ENCODE measurements around the gene TRIM40. TPM values are rescaled to one million over a fixed set of nuclear protein-coding genes. Genes with fewer than 3 reads are reported as not detected.
A peak's percentile ranks its signal among the peaks of the same experiment; 100 is the strongest.

The TRIM40 gene
- total RNA-seq, 4 donors from 2014 or later = not detected

DNA sequence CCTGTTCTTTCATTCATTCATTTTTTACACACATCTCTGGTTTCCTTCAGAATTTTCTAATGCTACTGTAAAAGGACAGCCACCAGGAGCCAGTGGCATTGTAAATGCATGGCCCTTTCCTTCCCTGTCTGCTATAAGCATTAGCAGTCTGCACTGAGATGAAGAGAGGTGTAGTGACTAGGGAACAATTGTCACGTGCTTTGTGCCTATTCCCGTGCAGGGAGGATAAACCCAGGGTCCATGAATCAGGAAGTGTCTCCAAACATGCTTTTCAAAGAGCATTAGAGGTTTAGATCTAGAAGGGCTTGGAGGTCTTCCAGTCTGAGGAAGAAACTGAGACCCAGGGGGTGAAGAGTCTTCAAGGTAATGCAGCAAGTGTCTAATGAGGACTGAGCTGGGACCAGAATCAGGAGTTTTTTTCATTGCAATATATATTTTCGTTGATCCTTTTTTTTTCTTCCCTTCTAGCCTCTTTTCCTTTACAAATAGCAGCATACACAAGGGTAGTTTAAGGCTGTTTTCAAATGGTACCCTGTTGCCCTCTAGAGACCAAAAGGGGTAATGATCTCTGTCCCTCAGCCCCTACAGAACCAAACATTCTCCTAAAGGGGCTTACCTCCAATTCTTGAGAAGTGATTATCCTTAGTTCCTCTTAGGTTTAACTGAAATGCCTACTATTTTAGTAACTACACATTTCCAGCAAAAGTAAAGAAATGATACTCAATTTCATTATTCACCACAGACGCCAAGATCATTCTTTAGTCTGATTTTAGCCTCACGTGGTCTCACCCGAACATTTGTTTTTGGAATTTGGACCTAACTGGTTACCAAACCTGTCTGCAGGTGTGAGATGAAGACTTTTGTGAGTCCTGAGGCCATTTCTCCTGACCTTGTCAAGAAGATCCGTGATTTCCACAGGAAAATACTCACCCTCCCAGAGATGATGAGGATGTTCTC, 34.0 kb downstream of the TRIM40 start:
- DNase-seq (no peak), ATAC-seq (peak in 1 of 2 donors; percentile 60)
- peaks cover 37 to 38% (median 37%) of the 10 kb centered on the region in 3 donors for H3K27me3 ChIP-seq
- H3K4me1 ChIP-seq = no peaks in the 10 kb centered on the region
- H3K4me3 ChIP-seq = no peak overlapping the region
- no peaks in the 10 kb centered on the region for H3K9me3 ChIP-seq
- intact Hi-C loops (cut with DNase I; ENCODE audit: low total_unique reads) = loop anchor here (1.0 kb wide), 1 partner anchor 67 kb away; no protein-coding TSS in a partner anchor
- no peak for TF ChIP-seq POLR2A (IDR thresholded peaks at IDR 0.05)
- TF ChIP-seq, protein P1, sequence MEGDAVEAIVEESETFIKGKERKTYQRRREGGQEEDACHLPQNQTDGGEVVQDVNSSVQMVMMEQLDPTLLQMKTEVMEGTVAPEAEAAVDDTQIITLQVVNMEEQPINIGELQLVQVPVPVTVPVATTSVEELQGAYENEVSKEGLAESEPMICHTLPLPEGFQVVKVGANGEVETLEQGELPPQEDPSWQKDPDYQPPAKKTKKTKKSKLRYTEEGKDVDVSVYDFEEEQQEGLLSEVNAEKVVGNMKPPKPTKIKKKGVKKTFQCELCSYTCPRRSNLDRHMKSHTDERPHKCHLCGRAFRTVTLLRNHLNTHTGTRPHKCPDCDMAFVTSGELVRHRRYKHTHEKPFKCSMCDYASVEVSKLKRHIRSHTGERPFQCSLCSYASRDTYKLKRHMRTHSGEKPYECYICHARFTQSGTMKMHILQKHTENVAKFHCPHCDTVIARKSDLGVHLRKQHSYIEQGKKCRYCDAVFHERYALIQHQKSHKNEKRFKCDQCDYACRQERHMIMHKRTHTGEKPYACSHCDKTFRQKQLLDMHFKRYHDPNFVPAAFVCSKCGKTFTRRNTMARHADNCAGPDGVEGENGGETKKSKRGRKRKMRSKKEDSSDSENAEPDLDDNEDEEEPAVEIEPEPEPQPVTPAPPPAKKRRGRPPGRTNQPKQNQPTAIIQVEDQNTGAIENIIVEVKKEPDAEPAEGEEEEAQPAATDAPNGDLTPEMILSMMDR (IDR thresholded peaks at IDR 0.05 in 4 of 5, conservative IDR thresholded peaks at IDR 0.05 in 1 of 5) = peak; percentile 24 to 64 (median 34)
- in situ Hi-C loops (cut with MboI; ENCODE audit: low sequenced_read_pairs in 4 of 4) = loop anchor here in 1 of 4 donors (25.0 kb wide), 1 partner anchor 333 kb away; the partner anchor contains the start of gene HLA-G
- no peak overlapping the region for H3K27ac ChIP-seq
- no peaks in the 10 kb centered on the region for H3K36me3 ChIP-seq

GRCh38 chr6:30171677-30172471, 35.9 kb downstream of the TRIM40 start:
- no peaks in the 10 kb centered on the region for H3K9me3 ChIP-seq
- peaks cover 33 to 40% (median 35%) of the 10 kb centered on the region in 3 donors for H3K27me3 ChIP-seq
- H3K27ac ChIP-seq = no peak overlapping the region
- no peaks in the 10 kb centered on the region for H3K36me3 ChIP-seq
- in situ Hi-C loops (cut with MboI; ENCODE audit: low sequenced_read_pairs in 4 of 4) = loop anchor here in 1 of 4 donors (25.0 kb wide), 1 partner anchor 335 kb away; the partner anchor contains the start of gene HLA-G
- H3K4me1 ChIP-seq = no peaks in the 10 kb centered on the region
- ATAC-seq (no peak), DNase-seq (no peak)
- H3K4me3 ChIP-seq = no peak overlapping the region
- TF ChIP-seq, protein P1 (IDR thresholded peaks at IDR 0.05 in 4 of 5, conservative IDR thresholded peaks at IDR 0.05 in 1 of 5) = no peak
- TF ChIP-seq POLR2A (IDR thresholded peaks at IDR 0.05) = no peak
- intact Hi-C loops (cut with DNase I; ENCODE audit: low total_unique reads) = no loop called here

- Histone ChIP-seq H3K27ac (no peak overlapping the region), H3K36me3 (no peaks in the 10 kb centered on the region), H3K4me3 (no peak overlapping the region), H3K4me1 (no peaks in the 10 kb centered on the region), H3K27me3 (peaks cover 29 to 40% (median 36%) of the 10 kb centered on the region in 3 donors), H3K9me3 (no peaks in the 10 kb centered on the region)
- ATAC-seq (no peak), DNase-seq (no peak)
- TF ChIP-seq, protein P1 (IDR thresholded peaks at IDR 0.05 in 4 of 5, conservative IDR thresholded peaks at IDR 0.05 in 1 of 5) = no peak
- TF ChIP-seq POLR2A (IDR thresholded peaks at IDR 0.05) = no peak
- intact Hi-C loops (cut with DNase I; ENCODE audit: low total_unique reads) = no loop called here
- in situ Hi-C loops (cut with MboI; ENCODE audit: low sequenced_read_pairs in 4 of 4) = loop anchor here in 1 of 4 donors (25.0 kb wide), 1 partner anchor 335 kb away; the partner anchor contains the start of gene HLA-G
These were observed 36.7 kb downstream of the TRIM40 start for GRCh38 chr6:30172681-30173080.

- Histone ChIP-seq H3K4me3 (no peak overlapping the region), H3K9me3 (peaks cover 0 to 3% (median 0%) of the 10 kb centered on the region in 3 donors), H3K4me1 (no peaks in the 10 kb centered on the region), H3K36me3 (no peaks in the 10 kb centered on the region), H3K27ac (no peak overlapping the region), H3K27me3 (peaks cover 23 to 38% (median 28%) of the 10 kb centered on the region in 3 donors)
- in situ Hi-C loops (cut with MboI; ENCODE audit: low sequenced_read_pairs in 4 of 4) (no loop called here), intact Hi-C loops (cut with DNase I; ENCODE audit: low total_unique reads) (no loop called here)
- ATAC-seq (no peak), DNase-seq (no peak)
- TF ChIP-seq POLR2A (IDR thresholded peaks at IDR 0.05) = no peak
- TF ChIP-seq, protein P1 (IDR thresholded peaks at IDR 0.05 in 4 of 5, conservative IDR thresholded peaks at IDR 0.05 in 1 of 5) = no peak
These were observed 39.8 kb downstream of the TRIM40 start for GRCh38 chr6:30175765-30176164.
